ENCODE results near the gene SLC4A11. TPM values are rescaled to one million over a fixed set of nuclear protein-coding genes. Genes with fewer than 3 reads are reported as not detected.

SLC4A11 gene
- total and polyA plus RNA-seq, 2 donors (not counting 1 experiment from before 2014, with no cell fraction given): 0.56 to 1.7 TPM

- H3K9ac ChIP-seq (ENCODE audit: insufficient read depth, low read length): no peak overlapping the region
- H3K79me2 ChIP-seq (ENCODE audit: control insufficient read depth, insufficient read depth, low read length): no peaks in the 10 kb centered on the region
- H3K4me3 ChIP-seq (replicated peaks in 1 of 4; ENCODE audit: control extremely low read depth in 1 of 4, insufficient read depth in 1 of 4, low read depth in 3 of 4, low read length in 4 of 4): no peak overlapping the region
- TF ChIP-seq CTCF (conservative IDR thresholded peaks at IDR 0.05 in 1 of 2, IDR thresholded peaks at IDR 0.05 in 1 of 2; ENCODE audit: low read depth in 1 of 2, low read length in 2 of 2): no peak
- TF ChIP-seq EZH2 (IDR thresholded peaks at IDR 0.05; ENCODE audit: low read length, missing control alignments): no peak
- no peak overlapping the region for H3K27ac ChIP-seq (ENCODE audit: insufficient read depth, low read length)
- no peak overlapping the region for H2AFZ ChIP-seq (ENCODE audit: low read length)
- no peaks in the 10 kb centered on the region for H3K9me3 ChIP-seq (ENCODE audit: control insufficient read depth, insufficient read depth, low read depth, low read length)
- no peaks in the 10 kb centered on the region for H3K4me1 ChIP-seq (ENCODE audit: control insufficient read depth, extremely low read depth, insufficient read depth, low read length)
- H3K27me3 ChIP-seq (ENCODE audit: control insufficient read depth, insufficient read depth, low read length): peaks cover 15% of the 10 kb centered on the region
- H3K4me2 ChIP-seq (ENCODE audit: extremely low read depth, insufficient read depth, low read length): no peak overlapping the region
- H4K20me1 ChIP-seq (ENCODE audit: control insufficient read depth, extremely low read depth, insufficient read depth, low read length): no peaks in the 10 kb centered on the region
- no peak for DNase-seq (ENCODE audit: low read depth in 2 of 2)
- H3K36me3 ChIP-seq (ENCODE audit: control insufficient read depth, insufficient read depth, low read length): no peaks in the 10 kb centered on the region
Measured at GRCh38 chr20:3242172-3242692, 3.2 kb upstream of the SLC4A11 start.

- Histone ChIP-seq H3K27me3 (ENCODE audit: control insufficient read depth, insufficient read depth, low read length) (peaks cover 15% of the 10 kb centered on the region), H4K20me1 (ENCODE audit: control insufficient read depth, extremely low read depth, insufficient read depth, low read length) (no peaks in the 10 kb centered on the region), H3K79me2 (ENCODE audit: control insufficient read depth, insufficient read depth, low read length) (no peaks in the 10 kb centered on the region), H3K4me1 (ENCODE audit: control insufficient read depth, extremely low read depth, insufficient read depth, low read length) (no peaks in the 10 kb centered on the region), H3K27ac (ENCODE audit: insufficient read depth, low read length) (no peak overlapping the region), H2AFZ (ENCODE audit: low read length) (no peak overlapping the region), H3K9me3 (ENCODE audit: control insufficient read depth, insufficient read depth, low read depth, low read length) (no peaks in the 10 kb centered on the region), H3K4me3 (replicated peaks in 1 of 4; ENCODE audit: control extremely low read depth in 1 of 4, insufficient read depth in 1 of 4, low read depth in 3 of 4, low read length in 4 of 4) (peak overlapping the region in 2 of 4 experiments; percentile 67 to 85), H3K36me3 (ENCODE audit: control insufficient read depth, insufficient read depth, low read length) (no peaks in the 10 kb centered on the region), H3K4me2 (ENCODE audit: extremely low read depth, insufficient read depth, low read length) (peak overlapping the region; percentile 29), H3K9ac (ENCODE audit: insufficient read depth, low read length) (no peak overlapping the region)
- TF ChIP-seq EZH2 (IDR thresholded peaks at IDR 0.05; ENCODE audit: low read length, missing control alignments) (no peak), CTCF (conservative IDR thresholded peaks at IDR 0.05 in 1 of 2, IDR thresholded peaks at IDR 0.05 in 1 of 2; ENCODE audit: low read depth in 1 of 2, low read length in 2 of 2) (no peak)
- no peak for DNase-seq (ENCODE audit: low read depth in 2 of 2)
Measured at GRCh38 chr20:3240776-3241363, 1.9 kb upstream of the SLC4A11 start.

GRCh38 chr20:3239867-3240775, 1.1 kb upstream of the SLC4A11 start:
- peak overlapping the region; percentile 92 for H3K4me2 ChIP-seq (ENCODE audit: extremely low read depth, insufficient read depth, low read length)
- peak overlapping the region; percentile 44 to 85 (median 68) for H3K4me3 ChIP-seq (replicated peaks in 1 of 4; ENCODE audit: control extremely low read depth in 1 of 4, insufficient read depth in 1 of 4, low read depth in 3 of 4, low read length in 4 of 4)
- H3K27ac ChIP-seq (ENCODE audit: insufficient read depth, low read length): no peak overlapping the region
- H3K36me3 ChIP-seq (ENCODE audit: control insufficient read depth, insufficient read depth, low read length): no peaks in the 10 kb centered on the region
- TF ChIP-seq EZH2 (IDR thresholded peaks at IDR 0.05; ENCODE audit: low read length, missing control alignments) (no peak), CTCF (conservative IDR thresholded peaks at IDR 0.05 in 1 of 2, IDR thresholded peaks at IDR 0.05 in 1 of 2; ENCODE audit: low read depth in 1 of 2, low read length in 2 of 2) (no peak)
- H3K27me3 ChIP-seq (ENCODE audit: control insufficient read depth, insufficient read depth, low read length): peaks cover 15% of the 10 kb centered on the region
- H2AFZ ChIP-seq (ENCODE audit: low read length): peak overlapping the region; percentile 81
- H3K9me3 ChIP-seq (ENCODE audit: control insufficient read depth, insufficient read depth, low read depth, low read length): no peaks in the 10 kb centered on the region
- H3K4me1 ChIP-seq (ENCODE audit: control insufficient read depth, extremely low read depth, insufficient read depth, low read length): no peaks in the 10 kb centered on the region
- no peak overlapping the region for H3K9ac ChIP-seq (ENCODE audit: insufficient read depth, low read length)
- peak; percentile 23 to 26 for DNase-seq (ENCODE audit: low read depth in 2 of 2)
- H4K20me1 ChIP-seq (ENCODE audit: control insufficient read depth, extremely low read depth, insufficient read depth, low read length): no peaks in the 10 kb centered on the region
- H3K79me2 ChIP-seq (ENCODE audit: control insufficient read depth, insufficient read depth, low read length): no peaks in the 10 kb centered on the region

Data from fibroblast of lung (primary cell).